ENCODE data around the gene APBA2.
"Not testable (repeated sequence)": the region's sequence is repeated elsewhere in the genome, so short reads cannot be mapped to it uniquely, and the experiment has no call there.

APBA2 gene

GRCh38 chr15:29045161-29045560 lies 159.4 kb downstream of the APBA2 start:
- DNase-seq, result not testable (repeated sequence)

- no peak for DNase-seq
Measured at GRCh38 chr15:29045717-29046116, 159.9 kb downstream of the APBA2 start.

GRCh38 chr15:29046281-29046810 lies 160.6 kb downstream of the APBA2 start:
- DNase-seq, result no peak

DNA sequence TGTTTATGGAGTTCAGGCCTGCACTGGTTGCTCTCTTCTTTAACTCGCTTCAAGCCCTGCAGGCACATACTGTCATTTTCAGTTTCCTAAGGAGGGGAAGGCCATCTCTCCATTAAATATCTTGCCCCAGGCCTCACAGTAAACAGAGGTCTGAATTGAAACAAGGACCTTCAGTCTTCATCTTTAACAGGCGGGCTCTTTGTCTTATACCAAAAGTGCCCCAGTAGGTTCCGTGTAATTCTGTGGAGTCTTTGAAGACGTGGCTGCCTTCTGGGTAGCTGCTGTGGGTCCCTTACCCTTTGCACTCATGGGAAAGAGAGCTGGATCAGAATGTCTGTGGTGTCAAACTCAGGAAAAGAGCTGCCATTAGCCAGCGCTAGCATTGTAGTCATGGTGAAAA lies 161.2 kb downstream of the APBA2 start:
- no peak for DNase-seq

GRCh38 chr15:29048011-29048410 lies 162.2 kb downstream of the APBA2 start:
- no peak for DNase-seq

- no peak for DNase-seq
Measured at GRCh38 chr15:29050870-29051269, 165.1 kb downstream of the APBA2 start.

GRCh38 chr15:29051422-29051821 lies 165.6 kb downstream of the APBA2 start:
- DNase-seq, result no peak

- no peak for DNase-seq
Measured at GRCh38 chr15:29053006-29053405, 167.2 kb downstream of the APBA2 start.

DNA sequence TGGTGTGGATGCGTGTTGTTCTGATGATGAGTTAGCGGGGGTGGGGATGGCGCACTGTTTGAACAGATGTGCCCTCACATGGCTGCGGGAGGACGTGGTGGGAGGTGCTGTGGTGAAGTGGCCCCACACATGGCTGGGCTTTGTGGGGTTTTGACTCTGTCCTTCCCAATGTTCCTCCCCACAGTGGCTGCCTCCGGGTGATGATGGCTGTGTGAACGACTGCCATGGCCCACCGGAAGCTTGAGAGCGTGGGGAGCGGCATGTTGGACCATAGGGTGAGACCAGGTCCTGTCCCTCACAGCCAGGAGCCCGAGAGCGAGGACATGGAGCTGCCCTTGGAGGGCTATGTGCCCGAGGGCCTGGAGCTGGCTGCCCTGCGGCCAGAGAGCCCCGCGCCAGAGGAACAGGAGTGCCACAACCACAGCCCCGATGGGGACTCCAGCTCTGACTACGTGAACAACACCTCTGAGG lies 167.9 kb downstream of the APBA2 start:
- no peak for DNase-seq

DNA sequence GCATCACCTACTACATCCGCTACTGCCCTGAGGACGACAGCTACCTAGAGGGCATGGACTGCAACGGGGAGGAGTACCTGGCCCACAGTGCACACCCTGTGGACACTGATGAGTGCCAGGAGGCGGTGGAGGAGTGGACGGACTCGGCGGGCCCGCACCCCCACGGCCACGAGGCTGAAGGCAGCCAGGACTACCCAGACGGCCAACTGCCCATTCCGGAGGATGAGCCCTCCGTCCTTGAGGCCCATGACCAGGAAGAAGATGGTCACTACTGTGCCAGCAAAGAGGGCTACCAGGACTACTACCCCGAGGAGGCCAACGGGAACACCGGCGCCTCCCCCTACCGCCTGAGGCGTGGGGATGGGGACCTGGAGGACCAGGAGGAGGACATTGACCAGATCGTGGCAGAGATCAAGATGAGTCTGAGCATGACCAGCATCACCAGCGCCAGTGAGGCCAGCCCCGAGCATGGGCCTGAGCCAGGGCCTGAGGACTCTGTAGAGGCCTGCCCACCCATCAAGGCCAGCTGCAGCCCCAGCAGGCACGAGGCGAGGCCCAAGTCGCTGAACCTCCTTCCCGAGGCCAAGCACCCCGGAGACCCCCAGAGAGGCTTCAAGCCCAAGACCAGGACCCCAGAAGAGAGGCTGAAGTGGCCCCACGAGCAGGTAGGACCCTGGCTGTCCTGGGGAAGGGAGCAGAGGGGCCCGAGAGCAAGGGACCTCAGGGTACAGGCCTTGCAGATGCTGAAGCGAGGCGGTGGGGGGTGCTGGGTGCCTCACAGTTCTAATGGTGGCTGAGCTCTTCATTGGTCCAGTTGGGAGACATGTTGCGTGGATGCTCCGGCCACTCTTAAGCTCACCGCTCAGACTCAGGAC lies 168.6 kb downstream of the APBA2 start:
- no peak for DNase-seq

DNA sequence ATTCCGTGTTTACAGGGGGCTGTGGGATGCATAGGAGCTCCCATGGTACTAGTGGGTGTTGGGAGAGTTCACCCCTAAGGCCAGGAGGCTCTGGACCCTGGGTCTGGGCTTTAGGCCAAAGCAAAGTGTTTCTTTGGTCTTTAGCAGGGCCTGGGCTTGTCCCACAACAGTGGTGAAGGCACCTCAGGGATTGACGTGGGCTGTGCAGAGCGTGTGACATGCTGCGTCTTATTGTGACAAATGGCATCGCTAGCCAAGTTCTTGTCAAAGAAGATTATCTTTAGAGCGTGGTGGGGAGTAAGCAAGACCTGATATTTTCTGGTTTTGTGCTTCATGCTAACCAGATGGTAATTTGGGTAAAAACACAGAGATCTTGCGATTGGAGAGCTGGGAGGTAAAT lies 170.1 kb downstream of the APBA2 start:
- DNase-seq, result no peak

GRCh38 chr15:29056839-29057450 lies 171.2 kb downstream of the APBA2 start:
- DNase-seq, result no peak

GRCh38 chr15:29057856-29058255 lies 172.1 kb downstream of the APBA2 start:
- DNase-seq, result no peak

GRCh38 chr15:29058903-29059539 lies 173.2 kb downstream of the APBA2 start:
- DNase-seq, result no peak

- DNase-seq, result no peak
Measured at GRCh38 chr15:29059871-29060640, 174.3 kb downstream of the APBA2 start.

DNA sequence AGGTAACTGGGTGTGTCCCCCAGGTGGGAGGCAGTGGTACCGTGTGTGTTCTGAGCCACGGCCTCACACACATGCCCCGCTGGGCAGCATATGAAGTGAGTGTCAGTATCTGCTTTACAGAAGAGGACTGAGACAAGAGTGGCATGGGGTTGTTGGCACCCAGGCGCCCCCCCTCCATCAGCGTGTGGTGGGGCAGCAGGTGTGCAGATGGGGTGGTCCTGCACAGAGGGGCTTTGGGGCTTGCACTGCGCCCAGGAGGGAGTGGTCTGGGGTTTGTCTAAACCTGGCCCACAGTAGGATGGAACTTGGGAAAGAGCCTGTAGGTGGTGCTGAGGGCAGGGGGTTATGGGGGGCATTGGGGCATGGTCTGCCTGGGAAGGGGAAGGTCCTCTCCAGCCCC lies 176.0 kb downstream of the APBA2 start:
- no peak for DNase-seq

DNA sequence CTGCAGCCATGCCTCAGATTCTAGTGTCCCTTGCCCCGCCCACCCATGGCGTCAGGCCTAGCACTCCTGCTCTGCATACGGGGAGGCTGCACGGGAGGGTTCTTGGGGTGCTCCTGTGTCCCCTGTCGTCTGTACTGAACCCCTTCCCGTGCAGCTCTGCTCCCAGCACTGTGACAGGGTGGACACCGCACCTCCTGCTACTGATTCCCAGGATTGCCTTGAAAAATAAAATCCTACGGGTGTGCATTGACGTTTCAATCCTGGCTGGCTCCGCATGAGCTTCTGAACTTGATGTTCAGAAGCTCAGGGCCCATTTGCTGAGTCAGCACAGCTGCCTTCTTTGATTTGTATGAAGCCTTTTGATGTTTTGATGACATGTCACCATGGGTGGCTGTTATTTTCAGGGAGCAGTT lies 176.4 kb downstream of the APBA2 start:
- no peak for DNase-seq

DNA sequence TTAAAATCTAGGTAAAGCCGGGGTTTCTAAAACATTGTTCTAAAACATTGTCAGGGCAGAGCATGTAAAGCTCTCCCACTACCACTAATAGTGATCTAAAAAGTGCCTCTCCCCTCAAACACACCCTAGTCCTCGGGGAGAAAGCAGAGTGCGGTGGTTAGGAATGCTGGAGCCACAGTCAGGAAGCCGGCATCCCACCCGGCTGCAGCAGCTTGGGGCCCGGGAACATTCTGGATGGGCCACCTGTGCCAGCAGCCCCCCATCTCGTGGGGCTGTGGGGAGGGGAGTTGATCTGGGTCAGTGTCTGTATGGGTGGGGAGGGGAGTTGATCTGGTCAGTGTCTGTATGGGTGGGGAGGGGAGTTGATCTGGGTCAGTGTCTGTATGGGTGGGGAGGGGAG lies 176.9 kb downstream of the APBA2 start:
- DNase-seq, result no peak

- DNase-seq, result no peak
Measured at GRCh38 chr15:29063646-29064045, 177.9 kb downstream of the APBA2 start.

DNA sequence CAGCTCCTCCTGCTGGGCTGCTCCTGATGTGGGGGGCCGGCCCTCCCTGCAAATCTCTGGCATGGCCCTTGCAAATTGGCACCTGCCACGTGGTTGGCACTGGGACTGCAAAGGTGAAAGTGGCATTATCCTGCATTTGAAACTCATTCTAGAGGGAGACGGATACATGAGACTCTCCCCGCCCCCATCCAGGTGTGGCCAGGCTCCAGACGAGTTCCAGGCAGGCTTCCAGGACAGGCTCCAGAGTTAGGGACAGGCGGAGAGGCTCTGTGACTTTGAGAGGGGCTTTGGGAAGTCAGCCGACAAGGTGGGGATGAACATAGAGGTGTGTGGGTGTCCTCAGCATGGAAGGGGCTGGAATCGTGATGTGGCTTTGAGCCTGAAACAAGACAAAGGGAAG lies 178.5 kb downstream of the APBA2 start:
- DNase-seq, result no peak

DNA sequence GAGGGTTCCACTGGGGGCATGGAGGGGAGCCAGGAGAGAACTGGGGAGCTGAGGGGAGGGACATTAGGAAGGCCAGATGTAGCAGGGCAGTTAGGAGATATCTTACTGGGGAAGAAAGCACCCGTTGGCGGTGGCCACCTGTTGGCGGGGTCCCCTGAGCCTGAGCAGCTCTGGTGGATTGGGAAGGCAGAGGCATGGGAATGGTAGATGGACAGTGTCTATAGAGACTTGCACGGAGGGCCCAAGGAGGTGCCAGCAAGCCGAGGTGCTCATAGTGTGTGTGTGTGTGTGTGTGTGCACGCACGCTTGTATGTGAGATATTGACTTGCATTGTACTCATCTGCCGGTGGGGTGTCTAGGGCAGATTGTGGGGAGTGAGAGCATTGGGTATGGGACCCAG lies 179.0 kb downstream of the APBA2 start:
- DNase-seq, result no peak

DNA sequence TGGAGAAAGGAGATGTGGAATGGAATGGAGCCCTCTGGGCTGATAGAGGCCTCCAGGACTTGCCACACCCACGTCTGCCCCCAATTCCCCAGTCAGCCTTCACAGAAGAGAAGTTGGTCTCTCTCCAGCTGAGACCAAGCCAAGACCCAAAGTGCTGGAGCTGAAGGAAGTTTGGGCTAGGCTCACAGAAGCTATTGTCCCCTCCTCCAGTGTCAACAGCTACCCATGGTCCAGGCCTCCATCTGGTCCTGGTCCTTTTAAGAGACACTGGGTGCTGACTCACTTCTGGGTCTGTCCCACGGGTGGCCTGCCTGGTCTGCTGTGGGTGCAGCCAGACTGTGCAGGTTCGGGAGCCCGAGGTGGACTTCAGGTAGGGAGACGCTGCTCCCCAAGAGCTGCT lies 179.8 kb downstream of the APBA2 start:
- DNase-seq, result no peak

- no peak for DNase-seq
Measured at GRCh38 chr15:29066310-29066709, 180.5 kb downstream of the APBA2 start.

Data from NCI-H446 (cell line).